GM23338 (cell line): ENCODE data around the gene POLE.

Experiments used
- CREB1 ChIP-seq: fragments of 250-450 bp; sonication (Bioruptor Pico); IDR thresholded peaks from 2 replicates; pipeline ENCODE4 v1.5.0; 2020; ENCODE audit warnings: low read depth, mild to moderate bottlenecking, moderate library complexity
- CTCF ChIP-seq, 2 experiments: fragments of 200-600 bp in 1 of 2; sonication (generic) in 1 of 2; conservative IDR thresholded peaks; 2 replicates each; pipeline versions ENCODE4 v1.5.1 to v1.6.1; 2016 to 2017; ENCODE audit warnings: antibody characterized with exemption in 2 of 2, low read depth in 2 of 2, mild to moderate bottlenecking in 2 of 2, moderate library complexity in 1 of 2
- ETS1 ChIP-seq: IDR thresholded peaks from 2 replicates; pipeline ENCODE4 v1.6.1; 2016; ENCODE audit warnings: antibody characterized with exemption
- EZH2 ChIP-seq: fragments of 200-600 bp; sonication (generic); IDR thresholded peaks from one replicate; pipeline ENCODE4 v1.8.0; 2017; ENCODE audit warnings: antibody characterized with exemption, mild to moderate bottlenecking, low read depth; ENCODE audit not compliant: unreplicated experiment
- EZH2phosphoT487 ChIP-seq: fragments of 200-600 bp; sonication (generic); IDR thresholded peaks from one replicate; pipeline ENCODE4 v1.8.1; 2018; ENCODE audit warnings: antibody characterized with exemption; ENCODE audit not compliant: unreplicated experiment
- JUNB ChIP-seq: IDR thresholded peaks from one replicate; pipeline ENCODE4 v1.6.1; 2016; ENCODE audit warnings: antibody characterized with exemption; ENCODE audit not compliant: unreplicated experiment
- NANOG ChIP-seq: IDR thresholded peaks from 2 replicates; pipeline ENCODE4 v1.6.1; 2016; ENCODE audit warnings: antibody characterized with exemption, borderline replicate concordance
- POLR2AphosphoS5 ChIP-seq: IDR thresholded peaks from 2 replicates; pipeline ENCODE4 v1.6.1; 2016; ENCODE audit warnings: antibody characterized with exemption, low read depth
- REST ChIP-seq: IDR thresholded peaks from one replicate; pipeline ENCODE4 v1.6.1; 2018; ENCODE audit warnings: antibody characterized with exemption; ENCODE audit not compliant: unreplicated experiment
- ZNF114 ChIP-seq: fragments of 250-450 bp; sonication (Bioruptor Pico); IDR thresholded peaks from 2 replicates; pipeline ENCODE4 v1.5.0; 2020; ENCODE audit warnings: mild to moderate bottlenecking, moderate library complexity
- ZNF331 ChIP-seq: fragments of 250-450 bp; sonication (Bioruptor Pico); IDR thresholded peaks from 2 replicates; pipeline ENCODE4 v1.5.0; 2020; ENCODE audit warnings: low read depth, mild to moderate bottlenecking, moderate library complexity

GRCh38 chr12:132708150-132708549 is 21.0 kb upstream of the POLE start:
- TF ChIP-seq CTCF (conservative IDR thresholded peaks at IDR 0.05; ENCODE audit: low read depth in 2 of 2) (no peak), REST (no peak), EZH2phosphoT487 (no peak), ZNF114 (no peak), POLR2AphosphoS5 (no peak), CREB1 (CRISPR knock-in tag) (no peak), EZH2 (no peak), NANOG (no peak), ZNF331 (CRISPR knock-in tag) (no peak), ETS1 (no peak), JUNB (no peak)
